GM12801 (cell line): ENCODE data around the gene UBE2G1.

Source experiments
- CTCF ChIP-seq: IDR thresholded peaks from one replicate; pipeline ENCODE4 v1.5.1; 2011; ENCODE audit warnings: control low read depth; ENCODE audit not compliant: insufficient read length; ENCODE audit errors: extremely low read depth

The UBE2G1 gene

DNA sequence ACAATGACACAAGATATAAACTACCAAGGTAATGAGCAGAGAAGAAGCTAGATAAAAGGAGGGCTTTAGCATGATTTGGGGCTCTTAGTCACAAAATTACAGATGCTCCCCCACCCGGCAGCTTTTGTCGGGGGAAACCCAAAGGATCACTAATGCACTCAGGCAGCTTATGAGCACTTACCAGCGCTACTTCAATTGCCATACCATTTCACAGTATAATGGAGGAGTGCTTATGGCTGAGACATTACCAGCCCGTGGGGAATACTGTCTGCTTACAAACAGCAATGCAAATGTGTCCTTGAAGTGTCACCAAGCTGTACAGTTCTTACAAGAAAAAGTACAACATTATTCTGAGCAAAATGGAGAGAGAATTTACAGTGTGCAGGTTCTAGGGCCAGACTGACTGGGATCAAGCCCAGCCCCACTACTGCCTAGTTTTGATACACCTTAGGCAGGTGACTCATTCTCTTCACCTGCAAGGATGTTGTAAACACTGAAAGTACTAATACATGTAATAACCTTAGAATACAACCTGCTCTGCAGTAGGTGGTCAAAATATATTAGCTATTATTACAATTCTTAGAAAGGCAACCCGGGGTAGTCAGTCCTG, 119.0 kb downstream of the UBE2G1 start:
- TF ChIP-seq CTCF = no peak

- no peak for TF ChIP-seq CTCF
Measured at GRCh38 chr17:4246674-4247073, 119.8 kb downstream of the UBE2G1 start.

DNA sequence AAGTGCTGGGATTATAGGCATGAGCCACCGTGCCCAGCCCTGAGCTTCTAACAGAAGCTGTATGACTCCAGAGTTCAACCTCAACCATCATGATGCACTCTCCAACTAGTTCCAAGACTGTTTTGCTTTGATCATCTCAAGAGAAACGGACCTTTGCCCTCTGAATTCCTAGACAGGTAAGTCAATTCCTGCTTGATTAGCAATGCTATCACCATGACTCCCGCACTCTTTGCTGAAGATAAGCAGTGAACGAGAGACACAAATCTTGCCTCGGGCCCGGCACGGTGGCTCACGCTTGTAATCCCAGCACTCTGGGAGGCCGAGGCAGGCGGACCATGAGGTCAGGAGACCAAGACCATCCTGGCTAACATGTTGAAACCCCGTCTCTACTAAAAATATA, 124.9 kb downstream of the UBE2G1 start:
- no peak for TF ChIP-seq CTCF

DNA sequence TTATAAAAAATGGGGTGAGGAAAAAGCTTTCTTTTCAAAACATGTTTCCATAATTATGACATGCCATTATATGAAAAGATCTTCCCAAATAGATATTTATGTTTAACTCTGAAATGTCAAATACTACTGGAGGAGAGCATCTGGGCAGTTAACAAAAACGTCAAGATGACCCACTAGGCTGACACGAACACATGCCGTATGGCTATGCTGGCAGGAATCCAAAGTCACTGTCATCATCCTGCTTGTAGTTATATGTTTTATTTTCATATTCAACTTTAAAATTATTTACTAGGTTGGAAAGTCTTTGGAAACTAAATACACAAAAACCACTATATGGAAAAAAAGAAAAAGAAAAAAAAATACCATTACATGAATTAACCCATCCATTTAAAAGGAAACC, 130.0 kb downstream of the UBE2G1 start:
- no peak for TF ChIP-seq CTCF

- no peak for TF ChIP-seq CTCF
Measured at GRCh38 chr17:4235372-4236279, 130.8 kb downstream of the UBE2G1 start.

GRCh38 chr17:4234401-4234800, 132.1 kb downstream of the UBE2G1 start:
- no peak for TF ChIP-seq CTCF

- TF ChIP-seq CTCF = no peak
Measured at GRCh38 chr17:4233668-4234258, 132.7 kb downstream of the UBE2G1 start.
